Smooth muscle cell (in vitro differentiated cells): ENCODE data around the gene DOK1. TPM values are rescaled to one million over a fixed set of nuclear protein-coding genes. Genes with fewer than 3 reads are reported as not detected.
A peak's percentile ranks its signal among the peaks of the same experiment; 100 is the strongest.

Experiments used
- DNase-seq: peaks from one replicate; lab custom pipeline; 2025; ENCODE audit not compliant: unreplicated experiment; lab: John Stamatoyannopoulos, UW
- H2AFZ ChIP-seq: fragments of 200-600 bp; sonication (generic); 2 replicates; pipeline ENCODE4 v1.6.0; 2016; ENCODE audit warnings: antibody characterized with exemption, low read depth, mild to moderate bottlenecking
- H3F3A ChIP-seq: fragments of 200-600 bp; sonication (generic); 2 replicates; pipeline ENCODE4 v1.6.0; 2017; ENCODE audit warnings: antibody characterized with exemption, low read depth
- H3K27ac ChIP-seq: fragments of 200-600 bp; sonication (generic); 2 replicates; pipeline ENCODE4 v1.5.1; 2016; ENCODE audit warnings: low read depth, mild to moderate bottlenecking
- H3K27me3 ChIP-seq: fragments of 200-600 bp; sonication (generic); 2 replicates; pipeline ENCODE4 v1.6.1; 2016; ENCODE audit warnings: low read depth, mild to moderate bottlenecking
- H3K36me3 ChIP-seq: fragments of 200-600 bp; sonication (generic); 2 replicates; pipeline ENCODE4 v1.5.1; 2016; ENCODE audit warnings: low read depth
- H3K4me1 ChIP-seq: fragments of 200-600 bp; sonication (generic); 2 replicates; pipeline ENCODE4 v1.5.1; 2016; ENCODE audit warnings: low read depth
- H3K4me2 ChIP-seq: fragments of 200-600 bp; sonication (generic); 2 replicates; pipeline ENCODE4 v1.6.0; 2016; ENCODE audit warnings: mild to moderate bottlenecking
- H3K4me3 ChIP-seq: fragments of 200-600 bp; sonication (generic); 2 replicates; pipeline ENCODE4 v1.5.1; 2016; ENCODE audit warnings: mild to moderate bottlenecking
- H3K79me2 ChIP-seq: fragments of 200-600 bp; sonication (generic); 2 replicates; pipeline ENCODE4 v1.6.0; 2016; ENCODE audit warnings: low read depth, mild to moderate bottlenecking
- H3K9ac ChIP-seq: fragments of 200-600 bp; sonication (generic); 2 replicates; pipeline ENCODE4 v1.6.0; 2016; ENCODE audit warnings: low read depth
- H3K9me3 ChIP-seq: fragments of 200-600 bp; sonication (generic); replicated peaks from 2 replicates; pipeline ENCODE4 v1.5.1; 2016; ENCODE audit warnings: low read depth
- H4K20me1 ChIP-seq: fragments of 200-600 bp; sonication (generic); 2 replicates; pipeline ENCODE4 v1.6.0; 2016; ENCODE audit warnings: low read depth
- CTCF ChIP-seq: fragments of 200-600 bp; sonication (generic); IDR thresholded peaks from 2 replicates; pipeline ENCODE4 v1.5.1; 2017; ENCODE audit warnings: borderline replicate concordance, mild to moderate bottlenecking, antibody characterized with exemption; ENCODE audit not compliant: insufficient read depth, poor library complexity, severe bottlenecking
- WGBS: methylation state at CpG from one replicate; pipeline ENCODE4 v1.1.7; 2016; ENCODE audit warnings: low lambda C conversion rate; 5-methylcytosine and 5-hydroxymethylcytosine counted together
- polyA plus RNA-seq: library from polyadenylated mRNA; unstranded; fragments of >200 nt; fragmentation: Nextera tagmentation; extraction: Ambion mirVana; gene quantifications from 2 replicates; pipeline ENCODE4 v1.2.1, GENCODE V29; 2016
- total RNA-seq: library from RNA; depleted of rRNA; stranded (reverse); fragments of >200 nt; gene quantifications from 2 replicates; pipeline ENCODE4 v1.2.3, GENCODE V29; 2014

Gene DOK1
- total RNA-seq (11.7 and 17.8 TPM in 2 replicates), polyA plus RNA-seq (32.9 and 41.3 TPM in 2 replicates)

DNA sequence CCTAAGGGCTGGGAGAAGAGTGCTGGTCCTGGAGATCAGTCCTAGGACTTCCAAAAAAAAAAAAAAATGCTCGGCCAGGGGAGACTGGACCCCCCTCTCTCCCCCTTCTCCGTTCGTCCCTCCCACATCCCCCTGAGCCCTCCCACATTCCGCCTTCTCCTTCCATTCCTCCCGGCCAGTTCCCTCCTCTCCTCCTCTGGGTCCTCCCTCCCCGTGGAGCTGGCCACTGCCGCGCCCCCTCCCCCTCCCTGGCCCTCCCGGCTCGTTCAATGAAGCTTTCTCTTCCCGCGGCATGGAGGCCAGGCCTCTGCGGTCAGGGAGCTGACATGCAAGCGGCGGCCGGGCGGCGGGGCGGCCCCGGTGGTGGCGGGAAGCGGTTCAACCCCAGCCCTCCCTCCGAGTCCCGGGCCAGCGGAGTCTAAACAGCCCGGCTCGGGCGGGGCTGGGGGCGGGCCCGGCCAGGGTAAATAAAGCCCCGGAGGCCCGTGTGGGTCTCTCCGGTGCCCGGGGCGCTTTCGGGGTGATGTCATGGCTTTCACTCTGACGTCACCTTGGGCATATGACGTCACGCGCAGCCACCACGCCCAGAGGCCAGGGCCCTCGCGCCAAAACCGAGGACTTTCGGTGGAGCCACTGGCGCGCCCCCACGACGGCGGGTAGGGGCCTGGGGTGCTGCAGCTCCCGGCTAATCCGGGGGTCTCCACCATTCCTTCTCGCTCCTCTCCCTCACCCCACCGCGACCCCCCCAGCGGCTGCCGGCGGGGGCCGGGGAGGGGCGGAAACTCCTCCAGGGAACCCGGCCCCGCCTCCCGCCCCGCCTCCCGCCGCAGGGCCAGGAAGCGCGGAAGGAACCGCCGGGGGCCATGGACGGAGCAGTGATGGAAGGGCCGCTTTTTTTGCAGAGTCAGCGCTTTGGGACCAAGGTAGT is at the start of gene DOK1, which contains the start of gene LOXL3:
TSS of gene DOK1 (plus strand) at position 829 of the 928 bp plus-strand sequence. CDS start at position 864, 35 bp downstream.
TSS of gene LOXL3 (minus strand) at position 51 of the 928 bp plus-strand sequence. CDS start 1,308 bp downstream, outside the sequence.
- Histone ChIP-seq H3K9ac (peak within 1 kb of the TSS; percentile 91), H3K79me2 (peaks cover 47% of the 10 kb centered on the region), H3K27me3 (no peaks in the 10 kb centered on the region), H3K4me1 (peaks cover 21% of the 10 kb centered on the region), H3F3A (peaks cover 13% of the 10 kb centered on the region), H3K4me3 (peak within 1 kb of the TSS; percentile 80), H3K4me2 (peak within 1 kb of the TSS; percentile 98), H3K27ac (peak within 1 kb of the TSS; percentile 81), H3K36me3 (no peaks in the 10 kb centered on the region), H4K20me1 (peaks cover 37% of the 10 kb centered on the region), H2AFZ (peak within 1 kb of the TSS; percentile 89), H3K9me3 (no peaks in the 10 kb centered on the region)
- under 1% methylated on average over 30 of the region's 73 CpGs for WGBS
- peak; percentile 94 for DNase-seq
- no peak for TF ChIP-seq CTCF

GRCh38 chr2:74505448-74506246 is 48.9 kb upstream of the DOK1 start:
- peak overlapping the region; percentile 94 for H3K4me2 ChIP-seq
- peaks cover 4% of the 10 kb centered on the region for H4K20me1 ChIP-seq
- no peak for TF ChIP-seq CTCF
- no peaks in the 10 kb centered on the region for H3K9me3 ChIP-seq
- peak overlapping the region; percentile 14 for H3K9ac ChIP-seq
- peak overlapping the region; percentile 86 for H3K4me3 ChIP-seq
- H3K79me2 ChIP-seq, result peaks cover 22% of the 10 kb centered on the region
- no peak for DNase-seq
- peaks cover 21% of the 10 kb centered on the region for H3K4me1 ChIP-seq
- no peak overlapping the region for H2AFZ ChIP-seq
- WGBS, result 93% methylated on average over 14 of the region's 14 CpGs
- H3K36me3 ChIP-seq, result no peaks in the 10 kb centered on the region
- H3F3A ChIP-seq, result peaks cover 10% of the 10 kb centered on the region
- H3K27ac ChIP-seq, result peak overlapping the region; percentile 96
- peaks cover 21% of the 10 kb centered on the region for H3K27me3 ChIP-seq

GRCh38 chr2:74507145-74507925 is 47.2 kb upstream of the DOK1 start, which contains the start of gene PCGF1:
TSS of gene PCGF1 (minus strand) at chr2:74507695. CDS start at chr2:74507668, 27 bp downstream.
- Histone ChIP-seq H3K4me1 (peaks cover 15% of the 10 kb centered on the region), H3K9me3 (no peaks in the 10 kb centered on the region), H3K4me2 (peak within 1 kb of the TSS; percentile 94), H3K4me3 (peak within 1 kb of the TSS; percentile 86), H4K20me1 (peaks cover 4% of the 10 kb centered on the region), H3F3A (peaks cover 10% of the 10 kb centered on the region), H3K9ac (peak within 1 kb of the TSS; percentile 96), H2AFZ (peak within 1 kb of the TSS; percentile 90), H3K27me3 (peaks cover 28% of the 10 kb centered on the region), H3K36me3 (no peaks in the 10 kb centered on the region), H3K27ac (peak within 1 kb of the TSS; percentile 96), H3K79me2 (peaks cover 22% of the 10 kb centered on the region)
- DNase-seq, result peak; percentile 99
- WGBS, result 2% methylated on average over 54 of the region's 56 CpGs
- TF ChIP-seq CTCF, result peak; percentile 26
